Fibroblast of gingiva (primary cell): ENCODE results near the gene ATXN1.
"Not testable (repeated sequence)": the region's sequence is repeated elsewhere in the genome, so short reads cannot be mapped to it uniquely, and the experiment has no call there.

ENCODE experiments used
- DNase-seq: peaks from one replicate; pipeline ENCODE4 v3.0.0-alpha.2; 2011; ENCODE audit warnings: low read depth

Gene ATXN1

DNA sequence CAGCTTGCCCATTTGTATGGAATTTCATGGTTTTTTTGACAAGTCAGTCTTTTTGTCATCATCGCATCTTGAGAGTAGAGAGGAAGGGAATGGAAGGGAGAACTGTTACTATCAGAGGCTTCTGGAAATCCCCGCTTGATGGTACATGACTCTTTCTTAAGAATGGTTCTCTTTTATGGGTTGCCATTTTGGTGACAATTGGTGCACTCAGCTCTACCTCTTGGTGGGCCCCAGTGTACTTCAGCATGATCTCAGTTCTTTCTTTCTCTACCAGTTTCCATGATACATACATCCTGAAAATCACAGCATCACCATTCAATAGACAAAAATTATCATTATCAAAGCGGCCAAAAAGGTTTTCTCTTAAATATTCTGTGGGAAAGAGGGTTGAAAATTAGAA is 147.1 kb downstream of the ATXN1 start:
- not testable (repeated sequence) for DNase-seq

- DNase-seq, result not testable (repeated sequence)
Observed at GRCh38 chr6:16613504-16613903, 147.8 kb downstream of the ATXN1 start.

GRCh38 chr6:16608444-16608843 is 152.8 kb downstream of the ATXN1 start:
- DNase-seq, result no peak

GRCh38 chr6:16602035-16602434 is 159.2 kb downstream of the ATXN1 start:
- no peak for DNase-seq

GRCh38 chr6:16600701-16601100 is 160.6 kb downstream of the ATXN1 start:
- DNase-seq, result no peak

GRCh38 chr6:16600026-16600425 is 161.2 kb downstream of the ATXN1 start:
- DNase-seq, result no peak

- DNase-seq, result no peak
Observed at GRCh38 chr6:16596616-16597331, 164.5 kb downstream of the ATXN1 start.

- DNase-seq, result no peak
Observed at GRCh38 chr6:16595514-16596120, 165.6 kb downstream of the ATXN1 start.

DNA sequence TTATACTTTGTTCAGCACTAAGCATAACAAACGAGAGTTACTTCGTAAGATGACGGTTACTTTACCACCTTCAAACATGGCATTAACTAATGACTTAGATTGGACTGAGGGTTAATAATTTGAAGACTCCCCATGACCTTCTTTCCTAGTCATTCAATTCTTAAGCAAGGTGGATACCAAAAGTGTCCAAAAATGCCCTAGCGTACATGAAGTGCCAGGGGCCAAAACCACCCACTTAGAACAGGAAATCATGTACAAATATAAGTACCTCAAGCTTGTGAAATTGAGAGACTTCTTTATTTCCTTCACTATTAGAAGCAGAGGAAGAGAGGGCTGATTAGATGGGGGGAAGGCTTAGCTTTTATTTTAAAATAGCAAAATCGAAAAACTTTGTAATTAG is 166.4 kb downstream of the ATXN1 start:
- no peak for DNase-seq

GRCh38 chr6:16592223-16592911 is 168.9 kb downstream of the ATXN1 start:
- no peak for DNase-seq

DNA sequence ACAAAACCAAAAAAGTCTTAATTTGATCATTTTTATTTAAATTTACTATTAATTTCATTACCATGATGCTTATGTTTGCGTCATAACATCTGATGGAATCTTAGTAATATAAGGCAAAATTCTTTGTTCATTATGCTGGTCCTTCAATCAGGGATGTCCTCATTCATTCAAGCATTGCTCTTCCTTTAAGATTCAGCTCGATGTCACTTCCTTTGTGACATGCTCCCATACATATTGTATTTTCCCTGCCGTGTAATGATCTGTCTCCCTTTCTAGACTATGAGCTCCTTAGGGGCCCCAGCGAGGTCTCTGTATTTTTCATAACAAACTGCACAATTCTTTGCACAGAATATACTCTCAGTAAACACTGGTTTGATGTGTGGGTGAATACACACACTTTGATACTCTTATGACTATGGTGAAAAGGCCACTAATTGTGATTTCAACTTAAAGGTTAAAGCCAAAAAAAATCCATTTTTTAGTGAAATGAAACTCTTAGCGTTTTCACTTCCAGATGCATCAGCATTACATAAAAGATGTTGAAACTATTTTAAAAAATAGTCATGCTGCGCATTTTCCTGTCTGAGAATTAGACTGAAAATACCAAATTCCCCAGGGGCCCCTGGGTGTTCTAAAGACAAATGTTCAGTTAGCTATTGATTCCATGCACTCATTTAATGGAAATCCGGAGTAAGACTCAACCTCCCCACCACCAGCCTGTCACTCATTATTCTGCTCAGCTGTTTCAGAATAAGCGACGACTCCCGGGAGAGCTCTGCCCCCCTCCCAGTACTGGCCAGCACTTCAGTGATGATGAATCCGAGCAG is 169.7 kb downstream of the ATXN1 start:
- no peak for DNase-seq

- DNase-seq, result peak; percentile 42
Observed at GRCh38 chr6:16585805-16586204, 175.5 kb downstream of the ATXN1 start.

GRCh38 chr6:16583144-16583762 is 178.0 kb downstream of the ATXN1 start:
- DNase-seq, result peak; percentile 25

GRCh38 chr6:16582446-16583143 is 178.7 kb downstream of the ATXN1 start:
- peak; percentile 8 for DNase-seq

GRCh38 chr6:16578695-16579285 is 182.5 kb downstream of the ATXN1 start:
- DNase-seq, result no peak

DNA sequence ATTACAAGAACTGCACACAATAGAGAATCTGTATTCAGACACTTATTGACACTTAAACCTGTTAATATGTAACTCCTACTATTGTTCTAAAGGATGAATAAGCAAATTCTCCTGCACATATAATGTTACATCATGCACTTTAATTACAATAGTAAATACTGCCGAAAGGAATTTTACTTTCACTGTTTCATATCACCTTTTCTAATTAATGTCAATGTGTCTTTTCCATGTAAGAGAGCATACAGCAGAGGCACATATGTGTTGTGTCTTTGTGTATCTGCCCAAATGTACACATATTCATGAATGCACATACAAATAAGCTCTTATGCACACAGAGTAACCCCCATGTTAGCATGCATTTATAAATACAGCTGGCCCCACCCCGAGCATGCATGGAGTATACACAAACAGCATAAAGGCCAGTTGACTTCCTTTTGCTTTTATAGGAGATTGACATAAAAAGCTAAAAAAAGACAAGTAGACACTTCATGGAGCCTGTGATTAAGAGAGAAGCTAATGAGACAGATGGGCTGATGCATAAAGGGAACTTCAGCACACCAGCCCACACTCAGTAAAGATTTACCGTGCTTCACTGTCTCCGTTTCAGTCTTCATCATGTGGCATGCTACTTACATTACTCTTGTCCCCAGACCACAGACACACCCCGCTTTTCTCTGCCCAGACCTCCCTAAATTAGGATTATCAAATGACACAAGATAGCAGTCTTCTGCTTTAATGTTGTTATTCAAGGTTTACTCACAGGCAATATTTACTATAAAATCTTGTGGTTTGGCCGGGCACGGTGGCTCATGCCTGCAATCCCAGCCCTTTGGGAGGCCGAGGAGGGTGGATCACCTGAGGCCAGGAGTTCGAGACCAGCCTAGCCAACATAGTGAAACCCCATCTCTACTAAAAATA is 184.6 kb downstream of the ATXN1 start:
- no peak for DNase-seq

DNA sequence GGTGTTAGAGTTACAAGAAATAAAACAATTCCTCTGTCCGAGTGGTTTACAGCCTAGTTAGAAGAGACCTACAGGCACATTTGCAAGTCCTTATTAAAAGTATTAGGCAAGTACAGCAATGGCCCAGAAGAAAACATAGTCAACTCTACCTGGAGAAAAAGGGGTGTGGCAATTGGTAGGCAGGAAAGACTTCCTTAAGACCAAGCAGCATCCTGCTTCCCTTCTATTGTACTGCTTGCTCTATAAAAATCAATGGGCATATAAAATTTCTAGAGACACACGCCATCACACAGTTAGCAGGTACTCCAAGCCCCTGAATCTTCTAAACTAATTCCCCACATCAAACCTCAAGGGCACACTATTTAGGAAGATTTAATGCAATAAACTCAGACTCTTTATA is 185.6 kb downstream of the ATXN1 start:
- no peak for DNase-seq

DNA sequence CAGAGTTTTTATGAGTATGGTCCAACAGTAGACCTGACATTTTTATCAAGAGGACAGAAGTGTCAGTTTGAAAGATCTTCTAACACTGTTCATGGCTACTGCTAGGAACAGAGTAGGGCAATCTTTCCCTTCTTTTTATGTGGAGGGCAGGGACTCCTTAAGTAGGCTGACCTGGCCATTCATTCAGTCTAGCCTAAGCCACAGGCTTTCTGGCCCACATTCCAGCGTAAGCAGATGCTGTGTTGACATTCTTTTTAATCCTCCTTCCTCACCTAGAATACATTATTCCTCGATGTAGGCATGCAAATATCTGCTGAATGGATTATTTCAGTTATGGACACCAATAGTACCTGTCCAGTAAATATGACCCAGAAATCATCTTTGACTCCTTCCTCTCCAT is 188.3 kb downstream of the ATXN1 start:
- no peak for DNase-seq

DNA sequence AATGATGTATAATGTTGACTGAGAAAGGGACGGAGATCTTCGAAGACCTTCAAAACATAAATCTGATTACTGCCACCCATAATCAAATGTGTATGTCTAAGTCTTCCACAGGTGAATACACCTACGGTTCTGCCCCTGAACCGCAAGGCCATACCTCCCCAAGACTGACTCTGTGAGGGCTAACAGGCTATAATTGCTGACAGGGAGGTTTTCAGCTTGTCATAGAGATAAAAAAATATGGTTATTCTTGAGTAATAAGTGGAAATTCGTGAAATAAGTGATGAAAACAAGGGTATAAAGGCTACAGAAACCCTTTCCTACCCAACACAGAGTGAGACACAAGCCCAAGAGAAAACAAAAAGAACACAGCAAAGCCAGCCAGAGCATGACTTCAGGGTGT is 188.9 kb downstream of the ATXN1 start:
- DNase-seq, result no peak

- no peak for DNase-seq
Observed at GRCh38 chr6:16570946-16571345, 190.3 kb downstream of the ATXN1 start.
